Ovary (tissue), 9 donors: ENCODE measurements around the gene ANGPT4. TPM values are rescaled to one million over a fixed set of nuclear protein-coding genes. Genes with fewer than 3 reads are reported as not detected.

Experiments
- DNase-seq, 5 donors: peaks; one replicate each; pipeline ENCODE4 v3.0.0-alpha.2; 2019 to 2020
- H3K27ac ChIP-seq, 2 donors: fragments of 200-600 bp; one replicate each; pipeline versions ENCODE4 v1.5.1 to v1.8.0; 2019 to 2022
- H3K27me3 ChIP-seq: fragments of 200-600 bp; one replicate; pipeline ENCODE4 v1.8.0; 2022
- H3K36me3 ChIP-seq: fragments of 200-600 bp; sonication (generic); one replicate; pipeline ENCODE4 v1.5.1; 2019
- H3K4me1 ChIP-seq: one replicate; pipeline ENCODE4 v1.8.1; 2013; ENCODE audit warnings: mild to moderate bottlenecking, moderate library complexity; ENCODE audit not compliant: insufficient read depth
- H3K4me3 ChIP-seq: fragments of 200-600 bp; sonication (generic); one replicate; pipeline ENCODE4 v1.5.1; 2017
- H3K9me3 ChIP-seq, 2 donors: fragments of 200-600 bp in 1 of 2; sonication (generic) in 1 of 2; one replicate each; pipeline versions ENCODE4 v1.5.1 to v1.8.1; 2013 to 2019; ENCODE audit warnings: mild to moderate bottlenecking in 1 of 2, moderate library complexity in 1 of 2
- CTCF ChIP-seq, 3 donors: fragments of 450-650 bp in 2 of 3; fragments of 200-600 bp in 1 of 3; IDR thresholded peaks; one replicate each; pipeline versions ENCODE4 v1.5.1 to v1.8.0; 2016 to 2022; ENCODE audit warnings: antibody characterized with exemption in 3 of 3, mild to moderate bottlenecking in 1 of 3
- EP300 ChIP-seq: sonication (generic); formaldehyde crosslinking; IDR thresholded peaks from one replicate; pipeline ENCODE4 v1.6.1; 2017; ENCODE audit warnings: antibody characterized with exemption
- POLR2A ChIP-seq: fragments of 450-650 bp; IDR thresholded peaks from one replicate; pipeline ENCODE4 v1.6.1; 2017; ENCODE audit warnings: antibody characterized with exemption, mild to moderate bottlenecking, moderate library complexity
- WGBS, 3 donors: extraction: QIAGEN DNeasy Blood & Tissue Kit in 1 of 3; methylation state at CpG; one replicate each; pipeline versions ENCODE4 v1.1.5 to v1.1.7; 2013 to 2017; 5-methylcytosine and 5-hydroxymethylcytosine counted together
- intact Hi-C, 4 donors: fragments of 100-400 bp; cut with DNase I; formaldehyde crosslinking; loops; one replicate each; pipeline versions ENCODE4 v1.11.0 to v1.15.1; 2022 to 2023
- polyA plus RNA-seq, 2 donors: library from polyadenylated mRNA; stranded (reverse); fragments of 200-250 nt in 1 of 2; fragments of 350-450 nt in 1 of 2; fragmentation: Illumina TruSeq in 1 of 2; extraction: RNeasy Lipid Tissue Mini Kit (QIAGEN cat#74804) in 1 of 2; gene quantifications; one replicate each; pipeline ENCODE4 v1.2.3, GENCODE V29; 2013 to 2014
- total RNA-seq, 7 donors: library from RNA; depleted of rRNA in 2 of 7; stranded (reverse); fragments of >200 nt in 2 of 7; fragmentation: NEBNext Ultra II Directional in 3 of 7; extraction: Animal tissue kit (Norgen Biotek cat#: 25700) in 3 of 7; gene quantifications; one replicate each; pipeline versions ENCODE4 v1.1.0 to v1.2.4, GENCODE V29; 2016 to 2023
- donor health status: DM: no; HTN: no; CAD: no; lungs with moderate emphysema.
- donor health status: DM: no; HTN: no; CAD: no.
- donor health status: Bipolar disorder and iron deficiency.
- donor health status: DM: yes; HTN: yes; CAD: no.
- donor health status: DM: no; HTN: no; CAD: no.
- donor health status: DM: yes; HTN: yes; CAD: no.

Gene ANGPT4
- total and polyA plus RNA-seq, 9 donors: 0.58 to 10.7 (median 2.0) TPM

DNA sequence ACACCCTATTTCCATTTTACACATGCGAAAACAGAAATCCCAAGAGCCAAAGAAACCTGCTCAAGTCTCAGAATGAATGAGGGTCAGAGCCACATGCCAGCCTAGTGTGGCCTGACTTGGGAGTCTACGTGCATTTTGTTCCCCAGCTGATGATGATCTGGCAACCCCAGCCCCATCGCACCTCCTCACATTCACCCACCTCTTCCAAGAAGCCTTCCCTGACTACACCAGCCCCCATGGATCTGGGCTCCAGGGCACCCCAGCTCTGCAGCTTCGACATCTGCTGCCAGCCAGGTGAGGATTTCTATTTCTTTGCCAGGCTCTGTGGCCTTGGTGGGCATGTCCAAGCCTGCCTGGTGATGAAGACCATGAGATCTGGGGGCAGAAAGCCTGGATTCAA, 41.0 kb downstream of the ANGPT4 start:
- no peaks in the 10 kb centered on the region for H3K9me3 ChIP-seq
- intact Hi-C loops: loop anchor here in 1 of 4 donors (10.0 kb wide), 1 partner anchor 80 kb away; no protein-coding TSS in a partner anchor
- H3K27ac ChIP-seq: no peak overlapping the region
- no peak for DNase-seq
- no peaks in the 10 kb centered on the region for H3K4me1 ChIP-seq
- no peak overlapping the region for H3K4me3 ChIP-seq
- H3K36me3 ChIP-seq: no peaks in the 10 kb centered on the region
- 87 to 89% (median 87%) methylated on average over 4 of the region's 4 CpGs for WGBS, 3 donors
- TF ChIP-seq CTCF (IDR thresholded peaks at IDR 0.05) (no peak), POLR2A (no peak)
- no peaks in the 10 kb centered on the region for H3K27me3 ChIP-seq

GRCh38 chr20:873875-874607, 42.1 kb downstream of the ANGPT4 start:
- 80 to 84% (median 84%) methylated on average over 10 of the region's 10 CpGs for WGBS, 3 donors
- intact Hi-C loops: loop anchor here in 1 of 4 donors (10.0 kb wide), 1 partner anchor 81 kb away; no protein-coding TSS in a partner anchor
- H3K27ac ChIP-seq: no peak overlapping the region

DNA sequence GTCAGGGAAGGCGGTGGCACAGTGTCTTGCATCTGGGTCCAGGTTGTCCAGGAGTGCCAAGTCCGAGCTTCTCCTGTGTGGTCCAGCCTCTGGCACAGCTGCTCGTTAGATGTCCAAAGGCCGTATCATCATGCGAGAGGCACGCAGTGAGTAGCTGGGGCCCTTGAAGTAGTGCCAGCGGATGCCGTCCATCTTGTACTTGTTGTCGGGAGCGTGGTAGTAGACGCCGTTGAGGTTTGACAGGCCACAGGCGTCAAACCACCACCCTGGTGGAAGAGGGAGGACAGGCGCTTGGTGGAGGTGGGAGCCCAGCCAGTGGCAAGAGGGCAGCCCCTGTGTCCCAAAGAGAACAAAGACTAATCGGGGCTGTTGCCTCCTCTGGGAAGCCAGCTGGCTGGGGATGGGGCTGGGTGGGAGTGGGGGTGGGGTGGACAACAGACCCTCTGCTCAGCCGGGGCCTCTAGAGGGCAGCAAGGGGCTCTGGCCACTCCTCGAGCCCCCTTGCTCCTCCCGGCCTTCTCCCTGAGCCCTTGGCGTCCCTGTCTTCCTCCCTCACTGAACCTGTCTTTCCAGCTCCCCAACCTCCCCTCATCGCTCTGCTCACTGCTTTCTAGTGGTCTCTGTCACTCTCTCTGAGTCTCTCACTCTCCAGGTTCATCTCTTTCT, 43.1 kb downstream of the ANGPT4 start:
- Histone ChIP-seq H3K4me1 (no peaks in the 10 kb centered on the region), H3K36me3 (no peaks in the 10 kb centered on the region), H3K4me3 (no peak overlapping the region), H3K9me3 (no peaks in the 10 kb centered on the region), H3K27ac (no peak overlapping the region), H3K27me3 (no peaks in the 10 kb centered on the region)
- WGBS, 3 donors: 52 to 55% (median 53%) methylated on average over 20 of the region's 20 CpGs
- TF ChIP-seq POLR2A: no peak
- TF ChIP-seq EP300: no peak
- no peak for TF ChIP-seq CTCF (IDR thresholded peaks at IDR 0.05)
- intact Hi-C loops: loop anchor here in 1 of 4 donors (10.0 kb wide), 1 partner anchor 82 kb away; no protein-coding TSS in a partner anchor
- DNase-seq: no peak

More at GRCh38 chr20:873875-874607, 42.1 kb downstream of the ANGPT4 start:
- Histone ChIP-seq H3K36me3 (no peaks in the 10 kb centered on the region), H3K4me1 (no peaks in the 10 kb centered on the region), H3K27me3 (no peaks in the 10 kb centered on the region), H3K4me3 (no peak overlapping the region), H3K9me3 (no peaks in the 10 kb centered on the region)
- no peak for TF ChIP-seq POLR2A
- no peak for TF ChIP-seq CTCF (IDR thresholded peaks at IDR 0.05)
- TF ChIP-seq EP300: no peak
- no peak for DNase-seq

DNA sequence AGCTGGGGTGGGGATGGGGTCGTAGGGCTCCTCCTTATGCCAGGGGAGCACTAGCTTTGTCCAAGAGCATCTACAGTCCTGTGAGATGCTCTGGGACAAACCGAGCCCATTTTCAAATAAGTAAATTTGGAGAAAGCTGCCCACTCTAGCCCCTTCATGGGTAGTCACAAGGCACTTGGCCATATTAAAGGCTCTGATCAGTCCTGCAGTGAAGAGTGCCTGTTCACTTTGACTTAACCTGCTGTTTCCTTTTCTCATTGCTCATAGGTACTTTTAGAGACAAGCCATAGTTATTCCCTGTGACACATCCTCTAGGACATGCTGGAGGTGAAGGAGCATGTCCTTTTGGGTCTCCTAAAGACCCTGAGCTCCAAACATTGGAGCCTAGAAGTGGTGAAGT, 44.2 kb downstream of the ANGPT4 start:
- no peaks in the 10 kb centered on the region for H3K27me3 ChIP-seq
- no peak overlapping the region for H3K27ac ChIP-seq
- no peak for DNase-seq
- no peaks in the 10 kb centered on the region for H3K36me3 ChIP-seq
- no peak overlapping the region for H3K4me3 ChIP-seq
- no peaks in the 10 kb centered on the region for H3K9me3 ChIP-seq
- WGBS, 3 donors: 48 to 73% (median 54%) methylated on average over 2 of the region's 2 CpGs
- TF ChIP-seq CTCF (IDR thresholded peaks at IDR 0.05) (no peak), EP300 (no peak), POLR2A (no peak)
- H3K4me1 ChIP-seq: no peaks in the 10 kb centered on the region
- intact Hi-C loops: loop anchor here in 1 of 4 donors (10.0 kb wide), 1 partner anchor 83 kb away; no protein-coding TSS in a partner anchor
